Measurements from ENCODE around the gene CSTPP1. TPM values are rescaled to one million over a fixed set of nuclear protein-coding genes. Genes with fewer than 3 reads are reported as not detected.

Gene CSTPP1, protein sequence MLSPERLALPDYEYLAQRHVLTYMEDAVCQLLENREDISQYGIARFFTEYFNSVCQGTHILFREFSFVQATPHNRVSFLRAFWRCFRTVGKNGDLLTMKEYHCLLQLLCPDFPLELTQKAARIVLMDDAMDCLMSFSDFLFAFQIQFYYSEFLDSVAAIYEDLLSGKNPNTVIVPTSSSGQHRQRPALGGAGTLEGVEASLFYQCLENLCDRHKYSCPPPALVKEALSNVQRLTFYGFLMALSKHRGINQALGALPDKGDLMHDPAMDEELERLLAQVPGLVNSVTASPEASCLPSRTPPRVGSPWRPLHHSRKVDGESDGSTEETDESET
- 32.7 and 51.7 TPM in 2 replicates for total RNA-seq (ENCODE audit: low replicate concordance)

DNA sequence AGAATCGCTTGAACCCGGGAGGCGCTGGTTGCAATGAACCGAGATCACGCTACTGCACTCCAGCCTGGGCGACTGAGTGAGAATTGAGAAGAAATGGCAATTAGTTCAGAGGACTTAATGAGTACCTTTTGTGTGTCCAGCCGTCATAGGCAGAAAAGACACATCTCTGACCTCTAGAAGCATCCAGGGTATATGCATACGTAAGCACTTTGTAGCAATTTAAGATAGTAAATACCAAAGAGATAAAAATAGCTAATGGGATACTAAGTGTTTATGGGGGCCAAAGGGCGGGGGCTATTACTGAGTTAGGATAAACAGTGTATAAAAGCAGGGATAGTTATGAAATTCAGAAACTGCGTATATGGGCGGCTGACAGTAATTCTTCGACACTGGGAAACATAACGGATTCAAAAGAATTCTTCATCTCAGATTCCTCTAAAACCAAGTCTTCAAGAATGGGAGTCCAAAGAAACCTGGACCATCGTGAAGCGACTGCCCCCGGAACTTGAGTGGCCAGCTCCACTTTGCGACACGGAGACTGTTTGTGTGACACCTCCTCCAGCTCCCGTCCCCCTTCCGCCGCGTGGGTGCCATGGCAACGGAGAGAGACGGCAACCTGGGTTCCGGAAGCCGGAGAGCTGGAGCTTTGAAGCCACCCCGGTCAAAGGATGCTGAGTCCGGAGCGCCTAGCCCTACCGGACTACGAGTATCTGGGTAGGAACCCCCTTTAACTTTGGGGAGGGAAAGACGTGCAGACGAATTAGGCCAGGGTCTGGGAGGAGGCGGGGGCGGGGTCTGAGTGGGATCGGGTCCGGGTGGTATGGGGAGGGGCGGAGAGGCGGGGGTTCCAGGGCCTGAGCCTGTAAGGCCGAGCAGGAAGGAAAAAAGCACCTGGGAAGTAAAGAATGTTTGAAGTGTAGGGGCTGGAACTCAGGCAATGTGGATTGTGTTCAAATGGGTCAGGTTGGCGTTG is at the start of gene CSTPP1:
TSS of gene CSTPP1 (plus strand) at position 624 of the 973 bp plus-strand sequence. CDS start at position 669, 45 bp downstream.
- H2AFZ ChIP-seq (replicated peaks), result peak within 1 kb of the TSS; percentile 100
- peak within 1 kb of the TSS; percentile 91 for H3K4me3 ChIP-seq
- H3K9ac ChIP-seq, result peak within 1 kb of the TSS; percentile 35
- H3K4me1 ChIP-seq, result peaks cover 5% of the 10 kb centered on the region
- TF ChIP-seq, protein P1, sequence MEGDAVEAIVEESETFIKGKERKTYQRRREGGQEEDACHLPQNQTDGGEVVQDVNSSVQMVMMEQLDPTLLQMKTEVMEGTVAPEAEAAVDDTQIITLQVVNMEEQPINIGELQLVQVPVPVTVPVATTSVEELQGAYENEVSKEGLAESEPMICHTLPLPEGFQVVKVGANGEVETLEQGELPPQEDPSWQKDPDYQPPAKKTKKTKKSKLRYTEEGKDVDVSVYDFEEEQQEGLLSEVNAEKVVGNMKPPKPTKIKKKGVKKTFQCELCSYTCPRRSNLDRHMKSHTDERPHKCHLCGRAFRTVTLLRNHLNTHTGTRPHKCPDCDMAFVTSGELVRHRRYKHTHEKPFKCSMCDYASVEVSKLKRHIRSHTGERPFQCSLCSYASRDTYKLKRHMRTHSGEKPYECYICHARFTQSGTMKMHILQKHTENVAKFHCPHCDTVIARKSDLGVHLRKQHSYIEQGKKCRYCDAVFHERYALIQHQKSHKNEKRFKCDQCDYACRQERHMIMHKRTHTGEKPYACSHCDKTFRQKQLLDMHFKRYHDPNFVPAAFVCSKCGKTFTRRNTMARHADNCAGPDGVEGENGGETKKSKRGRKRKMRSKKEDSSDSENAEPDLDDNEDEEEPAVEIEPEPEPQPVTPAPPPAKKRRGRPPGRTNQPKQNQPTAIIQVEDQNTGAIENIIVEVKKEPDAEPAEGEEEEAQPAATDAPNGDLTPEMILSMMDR (IDR thresholded peaks at IDR 0.05), result no peak
- TF ChIP-seq EZH2phosphoT487 (IDR thresholded peaks at IDR 0.05) (no peak), EZH2 (IDR thresholded peaks at IDR 0.05) (no peak)
- H3K36me3 ChIP-seq, result no peaks in the 10 kb centered on the region
- no peaks in the 10 kb centered on the region for H3K9me3 ChIP-seq (ENCODE audit: low read depth)
- Mint-ChIP-seq H3K9me3 (peaks cover 5% of the 10 kb centered on the region), H3K27ac (peak within 1 kb of the TSS; percentile 78), H3K4me1 (peaks cover 25% of the 10 kb centered on the region), H3K4me3 (peak within 1 kb of the TSS; percentile 94), H3K36me3 (peaks cover 13% of the 10 kb centered on the region), H3K27me3 (ENCODE audit: insufficient read depth, low read depth) (peaks cover 7% of the 10 kb centered on the region)
- peaks cover 20% of the 10 kb centered on the region for H3F3A ChIP-seq (ENCODE audit: low read depth)
- H3K79me2 ChIP-seq (ENCODE audit: low read depth), result peaks cover 28% of the 10 kb centered on the region
- no peaks in the 10 kb centered on the region for H3K27me3 ChIP-seq
- peak; percentile 97 for DNase-seq (ENCODE audit: low spot score)
- H4K20me1 ChIP-seq (ENCODE audit: low read depth), result no peaks in the 10 kb centered on the region
- H3K4me2 ChIP-seq, result peak within 1 kb of the TSS; percentile 88
- H3K27ac ChIP-seq, result peak within 1 kb of the TSS; percentile 50

DNA sequence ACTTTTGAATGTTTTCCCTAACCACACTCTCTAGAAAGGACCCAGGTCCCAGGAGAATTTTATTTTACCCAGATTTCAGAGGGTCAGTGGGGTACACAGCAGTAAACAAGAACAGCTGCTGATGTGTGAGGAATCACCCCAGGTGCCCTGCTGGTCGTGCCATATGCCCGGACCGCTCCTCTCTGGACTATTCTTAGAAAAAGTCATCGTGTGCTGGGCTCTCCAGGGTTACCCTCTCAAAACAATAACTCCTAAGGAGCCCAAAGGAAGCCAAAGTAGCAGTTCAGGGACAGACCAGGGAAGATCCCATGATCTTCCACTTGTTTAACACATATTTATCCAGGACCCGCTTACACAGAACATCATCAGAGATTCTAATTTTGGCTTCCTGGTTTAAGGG is 47.9 kb upstream of the CSTPP1 start:
- Histone ChIP-seq H2AFZ (replicated peaks) (no peak overlapping the region), H3K4me1 (no peaks in the 10 kb centered on the region), H4K20me1 (ENCODE audit: low read depth) (no peaks in the 10 kb centered on the region), H3K9ac (no peak overlapping the region), H3K27me3 (no peaks in the 10 kb centered on the region), H3F3A (ENCODE audit: low read depth) (no peaks in the 10 kb centered on the region), H3K4me2 (no peak overlapping the region), H3K36me3 (no peaks in the 10 kb centered on the region), H3K4me3 (no peak overlapping the region), H3K9me3 (ENCODE audit: low read depth) (no peaks in the 10 kb centered on the region), H3K79me2 (ENCODE audit: low read depth) (no peaks in the 10 kb centered on the region), H3K27ac (no peak overlapping the region)
- no peak for DNase-seq (ENCODE audit: low spot score)
- Mint-ChIP-seq H3K9me3 (no peaks in the 10 kb centered on the region), H3K4me1 (peaks cover 4% of the 10 kb centered on the region), H3K27me3 (ENCODE audit: insufficient read depth, low read depth) (peaks cover 2% of the 10 kb centered on the region), H3K27ac (no peak overlapping the region), H3K4me3 (no peak overlapping the region), H3K36me3 (peaks cover 39% of the 10 kb centered on the region)
- TF ChIP-seq EZH2 (IDR thresholded peaks at IDR 0.05) (no peak), EZH2phosphoT487 (IDR thresholded peaks at IDR 0.05) (no peak)
- TF ChIP-seq, protein P1 (IDR thresholded peaks at IDR 0.05), result no peak

DNA sequence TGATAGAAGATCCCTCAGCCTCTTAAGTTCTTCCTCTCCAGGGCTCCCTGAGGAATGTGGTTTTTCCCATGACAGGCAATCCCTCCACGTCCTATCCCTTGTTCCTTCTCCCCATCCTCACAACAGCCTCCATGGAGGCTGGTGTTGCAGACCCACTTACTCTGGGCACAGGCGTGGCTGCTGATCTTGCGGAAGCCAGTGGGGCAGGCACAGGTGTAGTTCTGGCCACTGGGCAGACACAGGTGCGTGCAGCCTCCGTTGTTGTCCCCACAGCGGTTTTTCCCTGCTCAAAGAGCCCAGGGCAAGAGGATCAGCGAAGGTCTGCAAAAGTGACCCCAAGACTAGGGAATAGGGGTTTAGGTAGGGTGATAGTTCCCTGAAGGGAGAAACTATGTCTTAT is 47.3 kb upstream of the CSTPP1 start:
- Histone ChIP-seq H2AFZ (replicated peaks) (no peak overlapping the region), H3K79me2 (ENCODE audit: low read depth) (no peaks in the 10 kb centered on the region), H3K36me3 (no peaks in the 10 kb centered on the region), H3F3A (ENCODE audit: low read depth) (no peaks in the 10 kb centered on the region), H3K27me3 (no peaks in the 10 kb centered on the region), H3K9ac (no peak overlapping the region), H3K4me2 (no peak overlapping the region), H4K20me1 (ENCODE audit: low read depth) (no peaks in the 10 kb centered on the region), H3K9me3 (ENCODE audit: low read depth) (no peaks in the 10 kb centered on the region), H3K4me3 (no peak overlapping the region), H3K4me1 (no peaks in the 10 kb centered on the region), H3K27ac (no peak overlapping the region)
- Mint-ChIP-seq H3K27me3 (ENCODE audit: insufficient read depth, low read depth) (peaks cover 2% of the 10 kb centered on the region), H3K4me1 (peaks cover 4% of the 10 kb centered on the region), H3K9me3 (no peaks in the 10 kb centered on the region), H3K36me3 (peaks cover 34% of the 10 kb centered on the region), H3K27ac (no peak overlapping the region), H3K4me3 (no peak overlapping the region)
- no peak for DNase-seq (ENCODE audit: low spot score)
- TF ChIP-seq EZH2phosphoT487 (IDR thresholded peaks at IDR 0.05) (no peak), EZH2 (IDR thresholded peaks at IDR 0.05) (no peak)
- TF ChIP-seq, protein P1 (IDR thresholded peaks at IDR 0.05), result no peak
